CD4-positive, alpha-beta T cell treated with Interleukin-12 subunit alpha and Interleukin-12 subunit beta, for 1 hour (primary cell): Measurements from ENCODE around the gene CMYA5.
"Not testable (repeated sequence)": the region's sequence is repeated elsewhere in the genome, so short reads cannot be mapped to it uniquely, and the experiment has no call there.

Experiments
- DNase-seq: peaks from one replicate; pipeline ENCODE4 v3.0.0-alpha.2; 2020

The CMYA5 gene

GRCh38 chr5:79703381-79703645, 13.7 kb downstream of the CMYA5 start:
- no peak for DNase-seq

DNA sequence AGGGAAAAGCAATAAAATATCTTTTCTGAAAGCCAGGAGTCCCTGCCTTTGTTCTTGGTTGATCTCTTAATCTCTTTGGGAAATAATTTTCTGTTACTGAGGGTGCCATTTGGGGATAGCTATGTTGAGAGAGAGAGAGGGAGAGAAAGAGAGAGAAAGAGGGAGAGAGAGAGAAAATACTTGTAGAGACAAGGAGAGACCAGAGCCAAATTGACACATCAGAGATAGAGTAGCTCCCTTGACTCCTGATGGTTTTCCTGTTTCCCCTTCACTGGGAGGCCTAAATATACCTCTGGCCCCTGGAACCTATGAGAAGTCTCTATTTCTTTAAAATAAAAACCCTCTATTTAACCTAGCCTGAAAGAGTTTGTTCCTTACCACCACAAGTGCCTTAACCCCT, 14.9 kb downstream of the CMYA5 start:
- DNase-seq = no peak

GRCh38 chr5:79705632-79706031, 16.0 kb downstream of the CMYA5 start:
- no peak for DNase-seq

- not testable (repeated sequence) for DNase-seq
These were observed 16.7 kb downstream of the CMYA5 start for GRCh38 chr5:79706317-79706716.

DNA sequence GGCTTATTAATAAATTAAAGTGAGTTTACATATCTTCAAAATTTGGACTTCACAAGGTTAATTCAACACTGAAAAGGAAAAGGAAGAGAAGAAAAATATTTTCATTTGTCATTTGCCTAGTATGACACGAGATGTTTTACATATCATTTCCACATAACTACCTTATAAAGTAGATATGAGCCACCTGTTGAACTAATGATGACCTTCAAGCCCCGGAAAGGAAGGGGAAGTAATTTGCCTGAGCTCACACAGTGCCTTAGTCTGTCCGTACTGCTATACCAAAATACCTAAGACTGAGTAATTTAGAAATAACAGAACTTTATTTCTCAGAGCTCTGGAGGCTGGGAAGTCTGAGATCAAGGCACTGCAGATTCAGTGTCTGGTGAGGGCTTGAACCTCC, 17.9 kb downstream of the CMYA5 start:
- no peak for DNase-seq

DNA sequence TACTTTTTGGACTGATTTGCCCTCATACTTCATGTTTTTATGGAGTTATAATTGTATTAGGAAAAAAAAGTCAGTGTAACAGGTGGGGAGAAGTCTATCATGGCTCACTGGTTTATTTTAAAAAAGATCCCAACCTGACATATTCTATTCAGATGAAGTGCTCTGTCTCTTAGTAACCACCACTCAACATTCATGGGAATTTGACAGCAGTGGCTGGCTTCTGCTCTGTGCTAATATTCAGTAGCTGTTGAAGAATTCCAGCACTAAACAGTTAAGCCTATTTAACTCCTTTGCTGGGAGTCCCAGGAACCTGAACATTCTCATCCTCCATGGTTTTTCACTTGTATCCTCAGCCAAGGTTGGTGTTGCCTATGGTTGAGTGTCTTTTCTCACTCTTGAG, 23.1 kb downstream of the CMYA5 start:
- DNase-seq = no peak

DNA sequence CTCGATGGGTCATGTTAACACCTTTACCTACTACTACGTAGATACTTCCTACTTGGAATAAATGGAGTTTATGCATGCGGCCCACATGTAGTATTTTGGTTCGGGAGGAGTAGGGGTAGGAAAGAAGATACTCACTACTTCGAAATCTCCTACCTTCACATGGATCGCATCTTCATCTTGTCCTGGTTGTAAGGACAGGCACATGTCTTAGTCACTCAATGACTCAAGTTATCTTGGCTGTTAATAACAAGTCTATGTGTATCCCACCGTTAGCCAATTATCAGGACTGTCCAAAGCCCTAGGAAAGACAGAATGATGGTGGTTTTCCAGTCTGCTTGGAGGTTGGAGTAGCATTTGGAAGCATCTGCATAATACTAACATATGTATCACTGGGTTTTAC, 24.1 kb downstream of the CMYA5 start:
- DNase-seq = no peak

GRCh38 chr5:79716839-79717238, 27.2 kb downstream of the CMYA5 start:
- DNase-seq = no peak

DNA sequence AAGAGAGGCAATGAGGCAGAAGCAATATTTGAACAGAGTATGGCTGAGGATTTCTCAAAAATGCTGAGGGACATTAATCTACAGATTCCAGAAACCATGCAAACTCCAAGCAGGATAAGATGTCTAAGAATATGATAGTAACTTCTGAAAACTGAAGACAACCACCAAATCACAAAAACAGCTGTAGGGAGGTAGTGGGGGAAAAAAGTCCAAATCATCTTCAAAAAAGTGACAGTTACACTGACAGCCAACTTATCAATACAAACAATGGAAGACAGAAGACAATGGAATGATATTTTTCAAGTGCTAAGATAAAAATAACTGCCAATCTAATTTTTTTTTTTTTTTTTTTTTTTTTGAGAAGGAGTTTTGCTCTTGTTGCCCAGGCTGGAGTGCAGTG, 30.5 kb downstream of the CMYA5 start:
- DNase-seq = no peak

DNA sequence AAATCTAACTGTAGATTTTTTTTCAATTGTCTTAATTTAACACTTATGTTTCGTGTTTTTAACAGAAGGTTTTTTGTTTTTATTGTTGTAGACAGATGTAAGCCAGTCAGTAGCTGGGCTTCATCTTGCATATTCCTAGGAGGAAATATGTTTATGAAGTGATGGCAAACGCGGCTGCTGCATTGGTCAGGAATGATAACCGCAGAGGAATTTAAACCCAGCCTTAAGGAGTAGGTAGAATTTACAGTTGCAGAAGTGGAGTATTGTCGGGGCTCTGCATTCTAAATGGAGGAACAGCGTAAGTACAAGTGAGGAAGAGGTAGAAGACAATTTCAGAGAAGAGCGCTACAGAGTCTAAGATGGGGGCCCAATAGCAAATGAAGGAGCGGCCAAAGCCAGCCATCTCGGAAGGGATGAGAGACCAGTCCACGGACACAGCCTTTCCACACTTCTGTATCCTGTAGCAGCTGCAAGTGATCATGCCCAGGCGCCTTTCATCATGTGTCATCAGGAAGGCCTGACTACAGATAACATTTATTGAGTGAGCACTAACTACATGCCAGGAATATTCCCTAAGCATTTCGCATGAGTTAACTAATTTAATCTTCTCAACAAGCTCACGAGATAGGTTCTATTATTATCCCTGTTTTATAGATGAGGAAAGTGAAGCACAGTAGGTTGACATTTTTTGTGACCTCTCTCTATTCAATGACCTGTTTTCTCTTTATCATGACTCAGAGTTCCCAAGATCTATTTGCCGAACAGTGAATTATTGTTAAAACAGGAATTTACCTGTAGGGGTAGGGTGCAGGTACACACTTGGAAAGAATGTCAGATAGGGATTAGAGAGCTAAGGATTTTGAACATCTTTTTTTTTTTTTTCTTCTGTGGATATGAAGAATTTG, 38.1 kb downstream of the CMYA5 start:
- DNase-seq = no peak

- DNase-seq = no peak
These were observed 38.8 kb downstream of the CMYA5 start for GRCh38 chr5:79728396-79728795.

GRCh38 chr5:79729679-79730078, 40.0 kb downstream of the CMYA5 start:
- no peak for DNase-seq

GRCh38 chr5:79730564-79730963, 40.9 kb downstream of the CMYA5 start:
- no peak for DNase-seq

GRCh38 chr5:79731775-79732174, 42.1 kb downstream of the CMYA5 start:
- no peak for DNase-seq

DNA sequence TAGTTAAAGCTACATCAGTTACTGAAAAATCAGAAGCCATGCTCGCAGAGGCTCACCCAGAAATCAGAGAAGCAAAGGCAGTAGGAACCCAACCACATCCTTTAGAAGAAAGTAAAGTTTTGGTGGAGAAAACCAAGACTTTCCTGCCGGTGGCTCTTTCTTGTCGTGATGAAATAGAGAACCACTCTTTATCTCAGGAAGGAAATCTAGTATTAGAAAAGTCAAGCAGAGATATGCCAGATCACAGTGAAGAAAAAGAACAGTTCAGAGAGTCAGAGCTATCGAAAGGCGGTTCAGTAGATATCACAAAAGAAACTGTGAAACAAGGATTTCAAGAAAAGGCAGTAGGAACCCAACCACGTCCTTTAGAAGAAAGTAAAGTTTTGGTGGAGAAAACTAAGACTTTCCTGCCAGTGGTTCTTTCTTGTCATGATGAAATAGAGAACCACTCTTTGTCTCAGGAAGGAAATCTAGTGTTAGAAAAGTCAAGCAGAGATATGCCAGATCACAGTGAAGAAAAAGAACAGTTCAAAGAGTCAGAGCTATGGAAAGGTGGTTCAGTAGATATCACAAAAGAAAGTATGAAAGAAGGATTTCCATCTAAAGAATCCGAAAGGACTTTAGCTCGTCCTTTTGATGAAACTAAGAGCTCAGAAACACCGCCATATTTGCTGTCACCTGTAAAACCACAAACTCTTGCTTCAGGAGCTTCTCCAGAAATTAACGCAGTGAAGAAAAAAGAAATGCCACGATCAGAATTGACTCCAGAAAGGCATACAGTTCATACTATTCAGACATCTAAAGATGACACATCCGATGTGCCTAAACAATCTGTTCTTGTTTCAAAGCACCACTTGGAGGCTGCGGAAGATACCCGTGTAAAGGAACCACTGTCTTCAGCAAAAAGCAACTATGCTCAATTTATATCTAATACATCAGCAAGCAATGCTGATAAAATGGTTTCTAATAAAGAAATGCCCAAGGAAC, 47.2 kb downstream of the CMYA5 start:
- DNase-seq = peak; percentile 24

DNA sequence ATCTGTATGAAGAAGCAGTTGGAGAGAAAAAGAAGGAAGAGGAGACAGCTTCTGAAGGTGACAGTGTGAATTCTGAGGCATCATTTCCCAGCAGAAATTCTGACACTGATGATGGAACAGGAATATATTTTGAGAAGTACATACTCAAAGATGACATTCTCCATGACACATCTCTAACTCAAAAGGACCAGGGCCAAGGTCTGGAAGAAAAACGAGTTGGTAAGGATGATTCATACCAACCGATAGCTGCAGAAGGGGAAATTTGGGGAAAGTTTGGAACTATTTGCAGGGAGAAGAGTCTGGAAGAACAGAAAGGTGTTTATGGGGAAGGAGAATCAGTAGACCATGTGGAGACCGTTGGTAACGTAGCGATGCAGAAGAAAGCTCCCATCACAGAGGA, 48.7 kb downstream of the CMYA5 start:
- no peak for DNase-seq

GRCh38 chr5:79742549-79743136, 53.0 kb downstream of the CMYA5 start:
- no peak for DNase-seq

GRCh38 chr5:79743846-79744605, 54.4 kb downstream of the CMYA5 start:
- no peak for DNase-seq

- DNase-seq = no peak
These were observed 55.6 kb downstream of the CMYA5 start for GRCh38 chr5:79745255-79745654.

DNA sequence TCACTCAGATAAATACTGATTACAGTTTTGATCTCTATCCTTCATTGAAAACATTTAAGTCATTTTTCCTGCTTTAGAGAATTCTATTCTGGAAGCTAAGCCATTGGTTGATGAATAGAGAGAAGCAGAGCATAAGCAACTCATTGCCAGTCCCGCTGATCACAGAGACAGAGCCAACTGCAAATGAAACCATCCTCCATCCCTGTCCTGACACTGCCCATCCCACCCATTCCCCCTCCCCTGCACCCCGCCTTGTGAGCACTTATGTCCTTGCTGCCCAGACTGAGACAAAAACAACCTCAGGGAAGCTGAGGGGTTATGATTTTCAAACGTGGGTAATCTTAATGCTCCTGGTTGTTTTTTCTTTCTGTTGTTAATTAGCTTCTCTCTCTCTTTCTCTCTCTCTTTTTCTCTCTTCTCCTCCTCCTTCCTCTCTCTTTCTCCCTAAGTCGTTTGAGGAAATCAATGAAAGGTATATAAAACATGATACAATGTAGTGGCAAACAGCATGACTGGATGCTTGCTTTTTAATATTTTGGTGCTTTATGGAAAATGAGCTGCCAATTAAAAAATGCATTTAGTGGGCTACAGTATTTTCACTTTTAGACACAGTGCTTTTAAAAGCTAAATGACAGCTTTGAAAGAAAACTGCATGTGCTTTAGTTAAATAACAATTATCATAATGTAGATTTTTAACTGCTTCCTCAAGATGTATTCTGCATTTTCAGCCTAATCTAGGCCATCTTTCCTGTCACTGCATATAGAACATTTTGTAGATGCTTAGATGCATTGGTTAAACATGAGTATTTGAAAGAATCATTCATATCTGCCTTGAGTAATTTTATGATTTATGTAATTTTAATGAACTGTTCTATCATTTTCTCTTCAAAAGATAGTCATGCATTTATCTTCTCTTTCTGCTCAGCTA, 57.3 kb downstream of the CMYA5 start:
- no peak for DNase-seq

GRCh38 chr5:79750611-79751510, 61.2 kb downstream of the CMYA5 start:
- no peak for DNase-seq
